HepG2 (cell line): ENCODE measurements around the gene ANAPC5. TPM values are rescaled to one million over a fixed set of nuclear protein-coding genes. Genes with fewer than 3 reads are reported as not detected.
A peak's percentile ranks its signal among the peaks of the same experiment; 100 is the strongest.

Experiments used
- AKAP8 ChIP-seq: sonication (generic); formaldehyde crosslinking; IDR thresholded peaks from 2 replicates; pipeline ENCODE4 v1.5.1; 2020; ENCODE audit warnings: mild to moderate bottlenecking, missing genetic modification reagents
- CBX2 ChIP-seq, 2 experiments: fragments of 200-600 bp in 1 of 2; sonication (generic); formaldehyde crosslinking in 1 of 2; IDR thresholded peaks; 2 replicates each; pipeline versions ENCODE4 v1.7.0 to v1.8.1; 2018 to 2022; ENCODE audit warnings: low read depth in 2 of 2, low read length in 1 of 2, mild to moderate bottlenecking in 1 of 2, missing genetic modification reagents in 1 of 2
- CENPX ChIP-seq: sonication (generic); formaldehyde crosslinking; IDR thresholded peaks from 2 replicates; pipeline ENCODE4 v1.9.0; 2021; ENCODE audit warnings: mild to moderate bottlenecking, missing genetic modification reagents, moderate library complexity
- GLI4 ChIP-seq: sonication (generic); formaldehyde crosslinking; IDR thresholded peaks from 2 replicates; pipeline ENCODE4 v1.5.1; 2020; ENCODE audit warnings: missing genetic modification reagents, mild to moderate bottlenecking, moderate library complexity, borderline replicate concordance
- KLF12 ChIP-seq: sonication (generic); formaldehyde crosslinking; IDR thresholded peaks from 2 replicates; pipeline ENCODE4 v1.4.0; 2020; ENCODE audit warnings: missing genetic modification reagents, borderline replicate concordance
- NFYB ChIP-seq: sonication (generic); formaldehyde crosslinking; IDR thresholded peaks from 2 replicates; pipeline ENCODE4 v1.4.0; 2020; ENCODE audit warnings: missing genetic modification reagents
- RBAK ChIP-seq: sonication (generic); formaldehyde crosslinking; IDR thresholded peaks from 2 replicates; pipeline ENCODE4 v1.5.1; 2020; ENCODE audit warnings: mild to moderate bottlenecking, missing genetic modification reagents
- RFXANK ChIP-seq: IDR thresholded peaks from 2 replicates; pipeline ENCODE4 v1.6.1; 2016
- SALL2 ChIP-seq: sonication (generic); formaldehyde crosslinking; IDR thresholded peaks from 2 replicates; pipeline ENCODE4 v1.8.1; 2023; ENCODE audit warnings: mild to moderate bottlenecking, missing genetic modification reagents, inconsistent platforms
- UBTF ChIP-seq: sonication (generic); formaldehyde crosslinking; IDR thresholded peaks from 2 replicates; pipeline ENCODE4 v1.4.0; 2020; ENCODE audit warnings: mild to moderate bottlenecking, missing genetic modification reagents
- ZNF17 ChIP-seq: sonication (generic); formaldehyde crosslinking; IDR thresholded peaks from 2 replicates; pipeline ENCODE4 v1.5.0; 2020; ENCODE audit warnings: mild to moderate bottlenecking, missing genetic modification reagents
- ZNF615 ChIP-seq: sonication (generic); formaldehyde crosslinking; IDR thresholded peaks from 2 replicates; pipeline ENCODE4 v1.5.0; 2020; ENCODE audit warnings: mild to moderate bottlenecking, missing genetic modification reagents, borderline replicate concordance
- ZNF800 ChIP-seq: sonication (generic); formaldehyde crosslinking; IDR thresholded peaks from 2 replicates; pipeline ENCODE4 v1.4.0; 2020; ENCODE audit warnings: missing genetic modification reagents
- polyA plus RNA-seq, 8 experiments: library from polyadenylated mRNA; depleted of rRNA in 3 of 8; stranded (reverse) in 7 of 8; unstranded in 1 of 8; fragments of >200 nt; fragmentation: Illumina TruSeq in 4 of 8; extraction: Trizol in 4 of 8; gene quantifications; 2 replicates each; pipeline versions ENCODE4 v1.2.1 to v1.2.3, GENCODE V29; 2011 to 2016; ENCODE audit warnings: low read depth in 4 of 8, missing spikeins in 1 of 8, mixed read lengths in 1 of 8; ENCODE audit not compliant: insufficient read depth in 1 of 8
- total RNA-seq, 5 experiments: library from RNA; depleted of rRNA; stranded (reverse); fragments of >200 nt; fragmentation: Illumina TruSeq; extraction: Trizol; gene quantifications; 2 replicates each; pipeline ENCODE4 v1.2.3, GENCODE V29; 2016; ENCODE audit warnings: low read depth in 1 of 5
- TF ChIP-seq, protein P1 (sequence below): sonication (generic); formaldehyde crosslinking; IDR thresholded peaks from 2 replicates; pipeline ENCODE4 v1.5.0; 2020; ENCODE audit warnings: mild to moderate bottlenecking, missing genetic modification reagents
- TF ChIP-seq, protein P2 (sequence below): sonication (generic); formaldehyde crosslinking; IDR thresholded peaks from 2 replicates; pipeline ENCODE4 v1.5.1; 2020; ENCODE audit warnings: mild to moderate bottlenecking, missing genetic modification reagents, moderate library complexity

The ANAPC5 gene
- total and polyA plus RNA-seq, 2 of the 13 experiments (the other 11 are each of a cell fraction or from before 2014, with no cell fraction given), result 146 to 161 TPM

DNA sequence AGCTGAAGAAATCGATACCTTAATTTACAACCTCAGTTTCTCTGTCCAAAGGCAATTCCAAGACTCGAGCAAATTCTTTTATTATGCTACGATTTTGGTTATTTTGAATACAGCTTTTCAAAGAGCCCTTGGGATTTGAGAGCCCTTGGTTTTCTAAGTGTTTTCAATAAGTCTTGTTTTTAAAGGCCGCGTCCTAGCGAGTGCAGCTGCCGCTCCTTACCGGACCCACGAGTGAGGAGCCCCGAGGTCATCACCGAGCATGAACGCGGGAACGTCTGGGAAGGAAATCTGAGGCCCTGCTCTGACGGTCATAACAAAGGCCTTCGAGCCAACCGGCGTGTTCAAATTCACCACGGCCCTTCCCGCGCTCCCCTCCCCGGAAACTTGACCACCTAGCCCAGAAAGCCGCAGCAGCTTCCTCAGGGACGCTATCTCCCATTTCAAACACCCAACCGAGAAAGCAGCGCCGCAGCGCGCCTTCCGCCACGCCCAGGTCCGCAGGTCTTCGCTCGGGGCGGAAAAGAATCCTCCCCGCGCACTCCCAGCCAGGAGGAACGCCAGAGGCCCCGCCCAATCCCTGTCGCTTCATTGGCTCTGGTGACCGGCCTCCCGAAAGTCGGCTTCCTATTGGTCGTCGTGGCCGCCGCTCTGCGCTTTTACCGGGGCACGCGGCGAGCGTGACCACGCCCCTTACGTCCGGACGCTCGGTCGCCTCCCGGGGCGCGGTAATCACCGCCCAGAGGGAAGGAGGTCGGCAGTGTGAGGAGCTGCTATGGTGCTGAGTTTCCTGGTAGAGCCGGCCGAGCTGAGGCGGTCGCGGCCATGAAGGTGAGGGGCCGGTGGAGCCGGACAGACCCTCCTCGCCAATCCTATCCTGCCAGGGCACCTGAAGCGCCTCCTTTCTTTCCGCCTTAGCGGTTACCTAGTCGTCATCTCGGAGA, 47.5 kb upstream of the ANAPC5 start, which contains the start of gene RNF34 (continued):
- TF ChIP-seq, protein P1, sequence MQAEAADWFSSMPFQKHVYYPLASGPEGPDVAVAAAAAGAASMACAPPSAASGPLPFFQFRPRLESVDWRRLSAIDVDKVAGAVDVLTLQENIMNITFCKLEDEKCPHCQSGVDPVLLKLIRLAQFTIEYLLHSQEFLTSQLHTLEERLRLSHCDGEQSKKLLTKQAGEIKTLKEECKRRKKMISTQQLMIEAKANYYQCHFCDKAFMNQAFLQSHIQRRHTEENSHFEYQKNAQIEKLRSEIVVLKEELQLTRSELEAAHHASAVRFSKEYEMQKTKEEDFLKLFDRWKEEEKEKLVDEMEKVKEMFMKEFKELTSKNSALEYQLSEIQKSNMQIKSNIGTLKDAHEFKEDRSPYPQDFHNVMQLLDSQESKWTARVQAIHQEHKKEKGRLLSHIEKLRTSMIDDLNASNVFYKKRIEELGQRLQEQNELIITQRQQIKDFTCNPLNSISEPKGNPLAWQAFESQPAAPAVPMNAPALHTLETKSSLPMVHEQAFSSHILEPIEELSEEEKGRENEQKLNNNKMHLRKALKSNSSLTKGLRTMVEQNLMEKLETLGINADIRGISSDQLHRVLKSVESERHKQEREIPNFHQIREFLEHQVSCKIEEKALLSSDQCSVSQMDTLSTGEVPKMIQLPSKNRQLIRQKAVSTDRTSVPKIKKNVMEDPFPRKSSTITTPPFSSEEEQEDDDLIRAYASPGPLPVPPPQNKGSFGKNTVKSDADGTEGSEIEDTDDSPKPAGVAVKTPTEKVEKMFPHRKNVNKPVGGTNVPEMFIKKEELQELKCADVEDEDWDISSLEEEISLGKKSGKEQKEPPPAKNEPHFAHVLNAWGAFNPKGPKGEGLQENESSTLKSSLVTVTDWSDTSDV (CRISPR knock-in tag), result no peak
- no peak for TF ChIP-seq ZNF17 (CRISPR knock-in tag)
- TF ChIP-seq NFYB (CRISPR knock-in tag), result peak; percentile 95
- TF ChIP-seq CENPX (CRISPR knock-in tag), result no peak
- TF ChIP-seq KLF12 (CRISPR knock-in tag), result peak; percentile 94
- no peak for TF ChIP-seq RBAK (CRISPR knock-in tag)
- TF ChIP-seq SALL2 (CRISPR knock-in tag), result 0 out of 2 replicates have a peak, but pooled peaks have one; percentile 58
- TF ChIP-seq RFXANK (CRISPR knock-in tag), result no peak
- TF ChIP-seq AKAP8 (CRISPR knock-in tag), result no peak
- TF ChIP-seq, protein P2, sequence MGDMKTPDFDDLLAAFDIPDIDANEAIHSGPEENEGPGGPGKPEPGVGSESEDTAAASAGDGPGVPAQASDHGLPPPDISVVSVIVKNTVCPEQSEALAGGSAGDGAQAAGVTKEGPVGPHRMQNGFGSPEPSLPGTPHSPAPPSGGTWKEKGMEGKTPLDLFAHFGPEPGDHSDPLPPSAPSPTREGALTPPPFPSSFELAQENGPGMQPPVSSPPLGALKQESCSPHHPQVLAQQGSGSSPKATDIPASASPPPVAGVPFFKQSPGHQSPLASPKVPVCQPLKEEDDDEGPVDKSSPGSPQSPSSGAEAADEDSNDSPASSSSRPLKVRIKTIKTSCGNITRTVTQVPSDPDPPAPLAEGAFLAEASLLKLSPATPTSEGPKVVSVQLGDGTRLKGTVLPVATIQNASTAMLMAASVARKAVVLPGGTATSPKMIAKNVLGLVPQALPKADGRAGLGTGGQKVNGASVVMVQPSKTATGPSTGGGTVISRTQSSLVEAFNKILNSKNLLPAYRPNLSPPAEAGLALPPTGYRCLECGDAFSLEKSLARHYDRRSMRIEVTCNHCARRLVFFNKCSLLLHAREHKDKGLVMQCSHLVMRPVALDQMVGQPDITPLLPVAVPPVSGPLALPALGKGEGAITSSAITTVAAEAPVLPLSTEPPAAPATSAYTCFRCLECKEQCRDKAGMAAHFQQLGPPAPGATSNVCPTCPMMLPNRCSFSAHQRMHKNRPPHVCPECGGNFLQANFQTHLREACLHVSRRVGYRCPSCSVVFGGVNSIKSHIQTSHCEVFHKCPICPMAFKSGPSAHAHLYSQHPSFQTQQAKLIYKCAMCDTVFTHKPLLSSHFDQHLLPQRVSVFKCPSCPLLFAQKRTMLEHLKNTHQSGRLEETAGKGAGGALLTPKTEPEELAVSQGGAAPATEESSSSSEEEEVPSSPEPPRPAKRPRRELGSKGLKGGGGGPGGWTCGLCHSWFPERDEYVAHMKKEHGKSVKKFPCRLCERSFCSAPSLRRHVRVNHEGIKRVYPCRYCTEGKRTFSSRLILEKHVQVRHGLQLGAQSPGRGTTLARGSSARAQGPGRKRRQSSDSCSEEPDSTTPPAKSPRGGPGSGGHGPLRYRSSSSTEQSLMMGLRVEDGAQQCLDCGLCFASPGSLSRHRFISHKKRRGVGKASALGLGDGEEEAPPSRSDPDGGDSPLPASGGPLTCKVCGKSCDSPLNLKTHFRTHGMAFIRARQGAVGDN (CRISPR knock-in tag), result peak; percentile 89
- TF ChIP-seq CBX2 (IDR thresholded peaks at IDR 0.05; ENCODE audit: low read depth, low read length), result no peak
- TF ChIP-seq CBX2 (CRISPR knock-in tag; IDR thresholded peaks at IDR 0.05; ENCODE audit: low read depth), result no peak
- TF ChIP-seq ZNF615 (CRISPR knock-in tag), result no peak
- no peak; the same call in 1 of the 2 replicates for TF ChIP-seq UBTF (CRISPR knock-in tag)
- TF ChIP-seq GLI4, result no peak; the same call in 1 of the 2 replicates
- peak; percentile 56; the same call in 1 of the 2 replicates for TF ChIP-seq ZNF800 (CRISPR knock-in tag)
